A673 (cell line): ENCODE data around the gene SPECC1L.

Experiments
- CTCF ChIP-seq: fragments of 300-800, 200-600 bp; sonication (generic); conservative IDR thresholded peaks from 2 replicates; pipeline ENCODE4 v1.5.1; 2017; ENCODE audit warnings: low read depth, mild to moderate bottlenecking, antibody characterized with exemption, low read length, moderate library complexity, mixed read lengths
- EZH2 ChIP-seq: fragments of 200-600 bp; sonication (generic); IDR thresholded peaks from 2 replicates; pipeline ENCODE4 v1.6.1; 2017; ENCODE audit warnings: borderline replicate concordance, low read depth, mild to moderate bottlenecking, mixed read lengths, antibody characterized with exemption, low read length; ENCODE audit not compliant: poor library complexity, severe bottlenecking

GRCh38 chr22:24442352-24442744 lies 171.7 kb downstream of the SPECC1L start:
- TF ChIP-seq EZH2: no peak
- no peak for TF ChIP-seq CTCF
